GM19193 (cell line): ENCODE data around the gene PFKFB2.

Experiments used
- POLR2A ChIP-seq: IDR thresholded peaks from 4 replicates; pipeline ENCODE4 v1.6.1; 2011; ENCODE audit not compliant: insufficient read depth, insufficient read length; ENCODE audit errors: extremely low read depth

The PFKFB2 gene

DNA sequence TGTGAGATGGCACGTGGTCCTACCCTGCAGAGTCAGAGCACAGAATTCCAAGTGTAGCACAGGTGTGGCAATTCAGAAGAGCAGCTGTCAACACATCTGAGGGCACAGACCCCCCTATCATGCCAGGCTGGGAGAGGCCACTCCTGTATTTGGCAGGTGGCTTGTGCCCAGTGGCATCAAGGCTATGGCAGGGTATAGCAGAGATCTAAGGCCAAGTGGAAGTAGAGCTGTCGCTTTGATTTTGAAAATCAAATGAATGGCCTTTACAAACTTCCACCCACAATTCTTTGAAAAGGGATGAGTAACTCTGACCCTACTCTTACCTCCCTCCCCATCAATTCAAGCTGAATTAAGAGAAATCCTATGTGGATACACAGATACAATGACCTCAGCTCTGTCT lies 33.9 kb upstream of the PFKFB2 start:
- no peak for TF ChIP-seq POLR2A

- TF ChIP-seq POLR2A: no peak
Observed at GRCh38 chr1:207019661-207020060, 33.4 kb upstream of the PFKFB2 start.

GRCh38 chr1:207020065-207020708 lies 32.9 kb upstream of the PFKFB2 start:
- TF ChIP-seq POLR2A: no peak

- no peak for TF ChIP-seq POLR2A
Observed at GRCh38 chr1:207020709-207021107, 32.4 kb upstream of the PFKFB2 start.

DNA sequence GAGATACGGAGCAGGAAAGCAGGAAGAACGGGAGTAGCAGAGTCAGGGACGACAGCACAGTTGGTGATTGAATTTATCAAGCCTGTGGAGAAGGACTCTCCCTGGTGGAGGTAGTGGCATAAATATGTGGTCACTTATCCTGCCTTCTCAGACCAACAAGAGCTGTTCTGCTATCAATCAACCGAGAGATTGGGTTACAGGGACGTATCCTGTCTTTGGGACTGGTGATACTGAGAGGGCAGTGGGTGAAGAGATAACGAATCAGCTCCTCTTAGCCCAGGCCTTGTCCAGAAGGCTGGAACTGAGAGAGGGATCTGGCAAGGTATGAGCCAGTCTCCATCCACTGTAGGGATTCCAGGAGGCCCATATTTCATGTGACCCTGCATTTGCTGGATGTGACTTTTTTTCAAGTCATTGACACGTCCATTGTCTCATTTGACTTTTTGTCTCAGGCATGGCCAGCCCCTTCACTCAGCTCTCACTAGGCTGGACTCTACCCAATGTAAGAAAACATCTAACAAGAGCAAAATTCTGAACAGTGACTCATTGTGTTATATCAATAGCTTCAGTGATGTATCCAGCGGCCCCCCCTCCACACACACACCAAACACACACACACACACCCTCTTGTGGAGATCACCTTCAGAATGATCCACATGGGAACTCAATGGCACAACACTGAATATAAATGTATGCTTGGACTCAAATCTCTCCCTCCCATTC lies 31.8 kb upstream of the PFKFB2 start:
- no peak for TF ChIP-seq POLR2A

- TF ChIP-seq POLR2A: no peak
Observed at GRCh38 chr1:207021876-207022596, 31.0 kb upstream of the PFKFB2 start.

DNA sequence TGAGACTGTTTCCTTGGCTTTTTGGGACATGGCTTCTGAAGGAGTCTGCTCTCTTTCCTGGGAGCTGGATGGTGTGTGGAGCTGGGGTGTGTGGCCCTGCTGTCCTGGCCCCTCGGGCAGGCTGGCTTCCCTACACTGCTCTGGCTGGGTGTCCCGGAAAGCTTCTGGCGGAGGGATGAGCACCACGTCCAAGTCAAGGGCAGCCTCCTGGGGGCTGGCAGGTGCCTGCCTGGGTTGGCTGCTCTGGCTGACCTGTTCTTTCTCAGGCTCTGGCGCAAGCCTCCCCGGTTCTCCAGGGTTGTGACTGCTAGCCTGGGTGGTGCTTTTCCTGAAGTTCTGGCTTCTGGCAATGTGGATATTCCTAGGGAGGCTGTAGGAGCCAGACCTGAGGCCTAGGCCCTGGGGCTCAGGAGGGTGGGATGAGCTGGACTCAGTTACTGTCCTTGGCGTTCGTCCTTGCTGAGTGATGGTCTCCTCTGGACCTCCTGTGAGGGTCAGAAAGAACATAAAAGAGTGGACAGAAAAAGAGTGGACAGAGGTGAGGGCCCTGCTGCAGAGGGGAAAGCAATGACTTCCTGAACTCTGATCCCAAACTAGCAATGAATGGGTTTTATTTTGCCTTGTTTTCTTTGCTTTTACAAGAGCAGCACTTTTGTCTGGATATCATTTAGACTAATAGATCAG lies 29.9 kb upstream of the PFKFB2 start:
- no peak for TF ChIP-seq POLR2A

DNA sequence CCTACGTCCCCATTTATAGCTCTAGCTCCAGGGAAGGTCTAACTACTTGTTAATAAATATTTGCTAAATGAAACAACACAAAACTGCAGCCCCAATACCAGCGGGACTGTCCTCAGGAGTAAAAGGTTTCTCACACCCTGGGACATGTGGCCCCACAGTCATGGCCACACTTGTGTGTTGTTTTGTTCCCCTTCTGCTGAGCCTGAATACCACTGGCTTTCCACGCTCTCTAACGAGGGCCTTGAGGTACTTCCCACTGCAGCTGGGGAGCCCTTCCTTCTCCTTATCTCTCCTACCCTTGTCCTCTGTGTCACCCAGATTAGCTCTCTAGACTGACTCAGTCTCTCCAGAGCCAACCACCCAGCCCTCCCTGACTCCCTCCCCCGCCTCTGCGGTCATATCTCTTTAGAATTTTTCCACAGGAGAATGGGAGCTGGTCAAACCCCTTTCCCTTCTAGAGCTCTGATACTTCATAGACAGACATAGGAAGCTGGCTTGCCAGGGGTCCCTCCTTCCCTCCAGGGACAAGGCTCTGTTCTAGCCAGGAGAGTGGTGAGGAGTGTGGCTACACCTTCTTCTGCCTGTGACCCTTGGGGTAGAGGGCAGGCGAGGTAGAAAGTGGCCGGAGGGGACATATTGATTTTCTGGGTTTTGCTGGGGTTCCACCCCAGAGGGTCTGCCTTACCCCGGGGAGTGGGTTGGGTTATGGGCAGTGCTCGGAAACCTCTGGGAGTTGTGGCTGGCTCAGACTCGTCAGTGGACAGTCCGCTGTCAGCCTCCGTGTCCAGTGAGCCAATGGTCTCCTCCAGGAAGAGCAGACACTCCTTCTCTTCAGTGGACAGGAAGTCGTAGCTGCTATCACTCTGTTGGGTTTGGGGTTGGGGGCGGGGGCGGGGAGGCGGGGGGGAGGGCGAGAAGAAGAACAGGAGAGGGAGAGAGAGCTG lies 28.6 kb upstream of the PFKFB2 start:
- no peak for TF ChIP-seq POLR2A

DNA sequence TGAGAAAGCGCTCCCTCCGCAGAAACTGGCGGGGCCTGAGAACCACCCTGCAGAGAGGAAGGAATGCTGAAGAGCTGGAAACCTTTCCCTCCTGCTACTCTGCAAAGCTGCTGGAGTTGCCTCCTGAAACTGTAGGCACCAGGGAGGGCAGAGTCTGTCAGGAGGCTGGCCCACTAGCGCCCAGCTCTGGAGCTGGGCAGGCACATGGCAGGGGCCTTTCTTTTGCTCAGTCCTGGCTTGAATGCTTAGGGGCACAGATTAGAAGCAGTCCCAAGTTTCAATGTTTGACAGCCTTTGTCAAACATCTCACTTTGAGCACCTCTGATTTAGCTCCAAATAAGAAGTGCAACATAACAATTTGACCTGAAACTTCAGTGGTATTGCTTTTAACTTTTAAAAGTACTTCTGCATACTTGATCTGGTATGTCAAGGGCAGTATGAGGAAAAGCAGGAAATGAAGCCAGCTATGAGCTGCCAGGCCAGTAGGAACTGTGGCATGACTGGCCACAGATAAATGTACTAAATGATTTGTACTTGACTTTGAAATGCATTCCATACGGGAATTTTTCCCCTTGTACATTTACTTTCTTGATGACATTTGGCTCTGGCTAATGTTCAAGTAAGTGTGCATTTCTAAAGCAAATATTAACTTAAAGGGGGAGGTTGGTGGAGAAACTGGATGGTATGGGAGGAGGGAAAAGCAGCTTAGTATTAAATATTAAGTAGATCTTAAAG lies 27.8 kb upstream of the PFKFB2 start:
- TF ChIP-seq POLR2A: no peak

DNA sequence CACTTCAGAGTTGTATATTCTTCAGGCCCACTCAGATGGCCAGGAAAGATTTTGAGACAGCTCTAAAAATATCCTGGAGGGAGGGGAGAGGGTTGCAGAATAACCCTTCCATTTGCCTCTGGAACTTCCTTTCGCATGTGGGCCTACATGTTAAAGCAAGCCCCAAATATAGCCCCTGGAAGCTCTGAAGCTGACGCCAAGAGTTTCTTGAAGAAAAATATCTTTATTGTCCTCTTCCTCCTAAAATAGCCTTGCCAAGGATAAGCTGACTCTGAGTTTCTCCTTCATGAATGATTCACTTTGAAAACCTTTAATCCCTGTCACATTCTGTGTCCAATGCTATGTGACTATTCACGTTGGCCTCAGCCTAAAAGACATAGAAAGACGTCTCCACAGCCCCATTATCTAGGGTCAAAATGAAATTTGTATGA lies 27.0 kb upstream of the PFKFB2 start:
- no peak for TF ChIP-seq POLR2A

- TF ChIP-seq POLR2A: no peak
Observed at GRCh38 chr1:207027206-207027777, 25.8 kb upstream of the PFKFB2 start.

- TF ChIP-seq POLR2A: no peak
Observed at GRCh38 chr1:207027921-207028320, 25.2 kb upstream of the PFKFB2 start.
